Sciatic nerve (tissue), 2 donors: ENCODE data around the gene ST7. TPM values are rescaled to one million over a fixed set of nuclear protein-coding genes. Genes with fewer than 3 reads are reported as not detected.
"Not testable (repeated sequence)": the region's sequence is repeated elsewhere in the genome, so short reads cannot be mapped to it uniquely, and the experiment has no call there.

Experiments used
- ATAC-seq: fragments of 200-7000 bp; cut with Tn5 transposase; one replicate; pipeline ENCODE4 v1.9.1; 2020; ENCODE audit warnings: mild to moderate bottlenecking, moderate library complexity
- DNase-seq: peaks from one replicate; pipeline ENCODE4 v3.0.0-alpha.2; 2020; ENCODE audit warnings: low spot score
- intact Hi-C: fragments of 100-400 bp; cut with DNase I; formaldehyde crosslinking; loops from one replicate; pipeline ENCODE4 v1.14.2; 2022
- total RNA-seq: library from RNA; stranded (reverse); fragmentation: NEBNext Ultra II Directional; extraction: Animal tissue kit (Norgen Biotek cat#: 25700); gene quantifications from one replicate; pipeline ENCODE4 v1.2.1, GENCODE V29; 2021
- donor health status: DM: no; HTN: no; CAD: no.
- donor health status: DM: no; HTN: no; CAD: no.

Gene ST7, protein sequence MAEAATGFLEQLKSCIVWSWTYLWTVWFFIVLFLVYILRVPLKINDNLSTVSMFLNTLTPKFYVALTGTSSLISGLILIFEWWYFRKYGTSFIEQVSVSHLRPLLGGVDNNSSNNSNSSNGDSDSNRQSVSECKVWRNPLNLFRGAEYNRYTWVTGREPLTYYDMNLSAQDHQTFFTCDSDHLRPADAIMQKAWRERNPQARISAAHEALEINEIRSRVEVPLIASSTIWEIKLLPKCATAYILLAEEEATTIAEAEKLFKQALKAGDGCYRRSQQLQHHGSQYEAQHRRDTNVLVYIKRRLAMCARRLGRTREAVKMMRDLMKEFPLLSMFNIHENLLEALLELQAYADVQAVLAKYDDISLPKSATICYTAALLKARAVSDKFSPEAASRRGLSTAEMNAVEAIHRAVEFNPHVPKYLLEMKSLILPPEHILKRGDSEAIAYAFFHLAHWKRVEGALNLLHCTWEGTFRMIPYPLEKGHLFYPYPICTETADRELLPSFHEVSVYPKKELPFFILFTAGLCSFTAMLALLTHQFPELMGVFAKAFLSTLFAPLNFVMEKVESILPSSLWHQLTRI
- total RNA-seq = 19.7 TPM

DNA sequence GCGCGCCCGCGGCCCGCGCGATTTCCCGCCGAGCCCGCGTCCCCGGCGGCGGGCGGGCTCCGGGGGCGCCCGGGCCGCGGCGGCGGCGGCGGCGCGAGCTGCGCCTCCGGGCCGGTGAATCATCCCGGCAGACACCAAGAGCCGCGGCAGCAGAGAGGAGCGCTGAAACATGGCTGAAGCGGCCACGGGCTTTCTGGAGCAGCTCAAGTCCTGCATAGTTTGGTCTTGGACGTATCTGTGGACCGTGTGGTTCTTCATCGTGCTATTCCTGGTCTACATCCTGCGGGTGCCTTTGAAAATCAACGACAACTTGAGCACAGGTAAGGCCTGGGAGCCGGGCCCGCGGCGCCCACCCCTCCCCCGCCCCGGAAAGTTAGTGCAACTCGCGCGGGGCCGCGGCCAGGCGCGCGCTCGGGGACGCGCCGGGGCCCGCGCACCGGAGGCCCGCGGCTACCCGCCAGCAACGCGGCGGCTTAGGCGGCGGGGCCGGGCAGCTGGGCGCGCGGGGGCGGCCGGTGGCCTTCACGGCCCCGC is at the start of gene ST7:
Gene ST7 (plus strand): TSS at position 130 of the 534 bp plus-strand sequence. CDS start 40 bp downstream, at position 170.
- intact Hi-C loops = no loop called here
- ATAC-seq (peak; percentile 85), DNase-seq (peak; percentile 76)

- intact Hi-C loops = no loop called here
- no peak for ATAC-seq
- no peak for DNase-seq
Observed at GRCh38 chr7:116906391-116906790, 46.9 kb upstream of the ST7 start.

GRCh38 chr7:116910383-116910782 is 42.9 kb upstream of the ST7 start:
- DNase-seq (no peak), ATAC-seq (no peak)
- intact Hi-C loops = no loop called here

DNA sequence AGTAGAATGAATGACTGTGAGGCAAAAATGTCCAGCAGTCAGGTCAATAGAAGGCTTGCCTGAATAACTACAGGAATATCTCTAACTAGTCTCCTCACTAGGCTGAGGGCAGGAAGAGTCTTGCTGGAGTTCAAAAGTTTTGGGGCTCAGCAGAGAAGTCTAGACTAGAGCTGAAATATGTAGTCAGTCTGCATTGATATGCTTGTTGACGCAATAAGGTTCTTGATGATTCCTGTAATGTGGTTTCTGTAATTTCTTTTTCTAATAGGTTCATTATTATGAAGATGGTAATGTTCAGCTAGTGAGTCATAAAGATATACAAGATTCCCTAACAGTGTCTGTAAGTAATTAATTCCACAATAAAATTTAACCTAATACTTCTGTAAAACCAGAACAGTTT is 41.5 kb upstream of the ST7 start:
- no peak for ATAC-seq

DNA sequence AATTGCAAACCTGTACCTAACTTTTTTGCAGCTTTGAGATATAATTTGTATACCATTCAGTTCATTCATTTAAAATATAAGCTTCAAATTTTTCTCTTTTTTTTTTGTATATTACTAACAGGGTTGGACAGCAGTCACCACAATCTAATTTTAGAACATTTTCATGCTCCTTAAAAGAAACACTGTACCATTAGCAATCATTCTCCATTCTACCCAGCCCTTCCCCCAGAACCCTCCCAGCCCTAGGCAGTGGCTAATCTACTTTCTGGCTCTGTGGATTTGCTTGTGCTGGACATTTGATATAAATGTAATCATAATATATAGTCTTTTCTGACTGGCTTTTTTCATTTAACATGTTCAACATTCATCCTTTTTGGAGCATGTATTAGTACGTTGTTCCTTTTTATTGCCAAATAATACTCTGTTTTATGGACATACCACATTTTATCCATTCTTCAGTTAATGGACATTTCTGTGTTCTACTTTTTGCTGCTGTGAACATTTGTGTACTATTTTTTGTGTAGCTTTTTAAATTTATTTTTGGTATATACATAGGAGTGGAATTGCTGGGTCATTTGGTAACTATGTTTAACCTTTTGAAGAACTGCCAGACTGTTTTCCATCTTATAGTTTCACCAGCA is 40.9 kb upstream of the ST7 start:
- ATAC-seq (no peak), DNase-seq (no peak)
- intact Hi-C loops = no loop called here

More for the DNA sequence above, 41.5 kb upstream of the ST7 start:
- intact Hi-C loops = no loop called here
- DNase-seq = no peak

DNA sequence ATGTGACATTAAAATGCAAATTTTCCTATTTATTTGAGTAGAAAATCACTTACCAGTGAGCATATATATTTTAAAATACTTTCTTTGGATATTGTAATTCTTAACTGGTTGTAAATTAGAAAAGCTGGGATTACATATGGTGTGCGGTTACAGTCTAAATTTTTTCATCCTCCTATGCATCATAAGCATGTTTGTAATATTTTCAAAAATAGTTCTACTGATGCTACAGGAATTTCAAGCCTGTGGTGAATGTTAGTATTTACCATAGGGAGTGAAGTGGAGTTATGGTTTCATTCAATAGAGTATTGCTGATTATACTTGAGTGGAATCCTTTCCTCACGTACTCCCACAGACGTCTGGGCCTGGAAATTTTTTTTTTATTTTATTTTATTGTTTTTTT is 34.6 kb upstream of the ST7 start:
- intact Hi-C loops = no loop called here
- ATAC-seq = no peak
- DNase-seq = no peak

GRCh38 chr7:116920359-116920758 is 32.9 kb upstream of the ST7 start:
- intact Hi-C loops = no loop called here
- ATAC-seq (no peak), DNase-seq (no peak)

- intact Hi-C loops = no loop called here
Observed at GRCh38 chr7:116922545-116922944, 30.8 kb upstream of the ST7 start.

DNA sequence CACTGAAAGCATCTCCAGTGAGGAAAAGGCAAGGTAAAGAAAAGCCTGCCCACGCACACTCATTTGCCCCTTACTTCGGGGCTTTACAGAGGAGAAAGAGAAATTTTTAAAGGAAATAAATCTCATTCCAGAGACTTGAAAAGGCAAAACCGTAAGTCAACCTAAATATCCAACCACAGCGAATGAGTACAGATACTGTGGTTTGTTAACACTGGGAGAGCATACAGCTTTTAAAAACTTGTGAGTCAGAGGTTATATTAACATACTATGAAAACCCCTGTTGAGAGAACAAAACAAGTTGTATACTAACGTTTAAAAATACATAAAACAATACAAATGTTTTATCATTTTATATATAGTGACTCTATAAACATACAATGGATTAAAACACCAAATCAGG is 28.6 kb upstream of the ST7 start:
- intact Hi-C loops = no loop called here
- DNase-seq (no peak), ATAC-seq (no peak)

More at GRCh38 chr7:116922545-116922944, 30.8 kb upstream of the ST7 start:
- ATAC-seq (no peak), DNase-seq (no peak)

DNA sequence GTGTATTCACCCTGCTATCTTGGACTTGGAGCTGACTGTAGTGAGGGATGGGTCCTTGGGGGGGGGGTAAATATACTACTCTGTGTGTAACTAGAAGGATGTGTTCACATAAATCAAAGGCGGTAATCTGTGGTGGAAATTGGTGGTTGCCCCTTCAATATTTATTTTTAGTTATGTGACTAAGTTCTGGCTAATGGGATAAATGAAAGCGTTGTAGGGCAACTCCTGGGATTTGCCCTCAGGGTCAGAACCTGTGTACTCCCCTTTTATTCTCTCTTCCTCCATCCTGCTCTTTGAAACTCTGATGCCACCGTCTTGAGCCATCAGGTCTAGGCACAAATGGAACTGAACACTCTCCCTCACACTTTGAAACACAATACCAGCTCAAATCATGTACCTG is 24.3 kb upstream of the ST7 start:
- DNase-seq (no peak), ATAC-seq (no peak)
- intact Hi-C loops = no loop called here

DNA sequence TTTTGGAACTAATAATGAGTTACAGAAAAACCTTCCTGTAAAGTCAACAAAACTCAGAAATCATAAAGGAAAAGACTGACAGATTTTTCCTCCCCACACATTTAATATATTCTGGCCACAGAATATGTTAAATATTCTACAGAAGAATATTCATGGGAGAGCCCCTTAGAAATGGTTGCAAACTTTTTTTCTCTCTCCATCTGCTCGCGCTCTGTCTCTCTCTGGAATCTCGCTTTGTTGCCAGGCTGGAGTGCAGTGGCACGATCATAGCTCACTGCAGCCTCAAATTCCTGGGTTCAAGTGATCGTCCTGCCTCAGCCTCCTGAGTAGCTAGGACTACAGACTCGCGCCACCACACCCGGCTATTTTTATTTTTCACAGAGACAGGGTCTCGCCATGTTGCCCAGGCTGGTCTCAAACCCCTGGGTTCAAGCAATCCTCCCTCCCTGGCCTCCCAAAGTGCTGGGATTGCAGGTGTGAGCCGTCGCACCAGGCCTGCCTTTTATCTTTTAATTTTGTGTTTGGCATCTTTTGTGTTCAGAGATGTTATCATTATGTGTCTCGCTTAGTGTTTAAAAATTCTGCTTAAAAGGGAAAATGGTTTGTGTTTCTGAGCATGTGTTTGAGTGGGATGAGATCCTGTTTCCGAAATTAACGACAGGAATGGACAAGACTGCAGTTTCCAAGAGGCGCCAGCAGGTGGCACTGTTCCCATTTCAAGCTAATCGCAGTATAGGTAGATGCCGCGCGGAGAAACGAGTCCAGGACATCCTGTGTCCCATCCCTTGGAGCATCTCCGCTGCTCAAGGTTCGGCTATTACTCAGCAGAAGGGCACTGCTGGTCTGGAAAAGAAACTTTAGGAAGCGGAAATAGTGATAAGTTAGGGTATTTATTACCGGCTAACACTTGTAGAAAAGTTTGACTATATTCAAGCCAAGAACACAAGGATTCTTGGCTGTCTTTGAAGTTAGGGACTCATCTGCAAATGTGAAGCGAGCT is 23.1 kb upstream of the ST7 start:
- DNase-seq (peak; percentile 90), ATAC-seq (peak; percentile 87)
- intact Hi-C loops = no loop called here

- no peak for ATAC-seq
- intact Hi-C loops = no loop called here
- DNase-seq = no peak
Observed at GRCh38 chr7:116932566-116932965, 20.7 kb upstream of the ST7 start.

GRCh38 chr7:116933465-116933864 is 19.8 kb upstream of the ST7 start:
- intact Hi-C loops = no loop called here
- no peak for ATAC-seq
- DNase-seq = no peak

GRCh38 chr7:116934580-116934979 is 18.7 kb upstream of the ST7 start:
- DNase-seq = no peak
- intact Hi-C loops = no loop called here
- no peak for ATAC-seq

- ATAC-seq, intact Hi-C loops, DNase-seq: not testable (repeated sequence)
Observed at GRCh38 chr7:116936844-116937243, 16.5 kb upstream of the ST7 start.

GRCh38 chr7:116938678-116939077 is 14.6 kb upstream of the ST7 start:
- no peak for ATAC-seq
- DNase-seq = no peak
- intact Hi-C loops = no loop called here

GRCh38 chr7:116940689-116941370 is 12.5 kb upstream of the ST7 start:
- intact Hi-C loops = no loop called here
- DNase-seq (no peak), ATAC-seq (no peak)

- no peak for DNase-seq
- intact Hi-C loops = no loop called here
- ATAC-seq = no peak
Observed at GRCh38 chr7:116942504-116942903, 10.8 kb upstream of the ST7 start.
